Fibroblast of villous mesenchyme (primary cell): ENCODE data around the gene ACOD1. TPM values are rescaled to one million over a fixed set of nuclear protein-coding genes. Genes with fewer than 3 reads are reported as not detected.

Source experiments
- DNase-seq: peaks from one replicate; pipeline ENCODE4 v3.0.0-alpha.2; 2010; ENCODE audit warnings: low read depth
- H3K4me3 ChIP-seq: 2 replicates; pipeline ENCODE4 v1.5.1; 2011; ENCODE audit warnings: low read depth, mild to moderate bottlenecking, low read length
- CTCF ChIP-seq: IDR thresholded peaks from 2 replicates; pipeline ENCODE4 v1.5.1; 2012; ENCODE audit warnings: low read depth, mild to moderate bottlenecking, low read length; ENCODE audit not compliant: insufficient read depth
- total RNA-seq: library from RNA; depleted of rRNA; stranded (reverse); fragments of >200 nt; gene quantifications from 2 replicates; pipeline ENCODE4 v1.2.3, GENCODE V29; 2012

Gene ACOD1
- total RNA-seq, 1 donor: not detected

- TF ChIP-seq CTCF: no peak
- H3K4me3 ChIP-seq: no peak overlapping the region
- no peak for DNase-seq
Observed at GRCh38 chr13:76993473-76993872, 45.2 kb downstream of the ACOD1 start.

DNA sequence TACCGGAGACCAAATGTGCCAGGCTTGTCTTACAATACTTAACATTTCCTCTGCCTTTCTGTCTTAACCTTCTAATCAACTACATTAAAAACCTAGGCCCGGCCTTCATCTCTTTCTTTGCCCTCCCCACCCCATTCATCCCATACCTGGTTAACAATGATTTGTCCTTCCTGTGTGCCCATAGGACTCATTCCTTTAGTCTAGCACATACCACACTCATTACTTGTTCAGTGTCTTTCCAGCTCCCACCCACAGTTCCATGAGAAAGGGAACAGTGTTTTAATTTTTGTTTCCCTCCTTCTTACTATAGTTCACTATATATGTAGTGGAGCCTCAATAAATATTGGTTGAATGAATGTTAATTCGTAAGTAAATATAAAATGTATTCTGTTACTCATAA is 46.0 kb downstream of the ACOD1 start:
- no peak for DNase-seq
- H3K4me3 ChIP-seq: no peak overlapping the region
- TF ChIP-seq CTCF: no peak

GRCh38 chr13:77000475-77000874 is 52.2 kb downstream of the ACOD1 start:
- no peak for TF ChIP-seq CTCF
- peak; percentile 83 for DNase-seq
- no peak overlapping the region for H3K4me3 ChIP-seq

DNA sequence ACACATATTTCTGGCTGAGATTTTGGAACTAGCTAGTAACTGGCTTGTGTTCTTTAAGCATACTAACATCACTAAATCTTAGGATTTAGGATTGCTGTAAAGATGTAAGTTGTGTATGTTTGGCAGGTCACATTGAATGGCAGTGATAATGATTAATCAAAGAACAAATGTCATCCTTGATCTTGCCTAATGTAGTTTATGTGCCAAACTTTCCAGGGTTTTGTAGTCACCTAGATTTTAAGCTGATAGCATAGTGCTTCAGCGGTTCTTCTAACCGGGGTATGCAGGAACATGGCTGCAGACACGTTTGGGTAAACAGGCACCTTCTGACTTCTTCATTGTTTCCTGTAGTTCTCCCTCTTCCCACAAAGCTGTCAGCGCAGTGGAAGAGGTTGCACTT is 53.2 kb downstream of the ACOD1 start:
- no peak overlapping the region for H3K4me3 ChIP-seq
- no peak for TF ChIP-seq CTCF
- DNase-seq: no peak

- no peak for TF ChIP-seq CTCF
- no peak overlapping the region for H3K4me3 ChIP-seq
- peak; percentile 45 for DNase-seq
Observed at GRCh38 chr13:77001963-77002587, 53.8 kb downstream of the ACOD1 start.

DNA sequence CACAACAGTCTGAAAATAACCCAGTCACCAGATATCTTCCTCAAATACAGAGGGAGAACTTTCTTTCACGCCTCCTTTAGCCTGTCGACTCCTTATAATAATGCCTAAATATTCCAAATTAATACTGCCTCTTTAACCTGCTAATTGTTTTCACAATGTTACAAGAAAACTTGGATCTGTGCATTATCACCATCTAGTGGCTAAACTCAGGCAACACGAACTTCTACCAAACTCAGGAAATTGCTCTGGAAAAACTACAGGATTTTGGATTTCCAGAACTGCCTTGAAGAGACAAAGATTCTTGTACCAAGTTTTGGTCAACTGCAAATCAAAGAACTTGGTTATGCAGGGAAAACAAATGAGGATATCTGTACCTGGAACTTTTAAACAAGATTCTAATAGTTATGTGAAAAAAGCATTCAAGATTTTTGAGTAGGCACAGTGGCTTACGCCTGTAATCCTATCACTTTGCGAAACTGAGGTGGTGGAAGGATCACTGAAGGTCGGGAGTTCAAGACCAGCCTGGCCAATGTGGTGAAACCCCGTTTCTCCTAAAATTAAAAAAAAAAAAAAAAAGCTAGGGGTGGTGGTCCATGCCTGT is 54.4 kb downstream of the ACOD1 start:
- no peak overlapping the region for H3K4me3 ChIP-seq
- TF ChIP-seq CTCF: peak; percentile 74
- peak; percentile 58 for DNase-seq

Other genes with a start within 250 kb of the ACOD1 start
- 16.1 and 18.6 TPM in 2 replicates for gene KCTD12, start 62.1 kb upstream of the ACOD1 start, total RNA-seq
- gene CLN5, start 43.6 kb downstream of the ACOD1 start, total RNA-seq: 24.5 and 38.4 TPM in 2 replicates
- gene FBXL3, start 78.6 kb downstream of the ACOD1 start, total RNA-seq: 53.1 and 61.3 TPM in 2 replicates